ENCODE measurements around the gene GNAI3.

- TF ChIP-seq POLR2A (IDR thresholded peaks at IDR 0.05) (no peak), CTCF (IDR thresholded peaks at IDR 0.05) (no peak)
Measured at GRCh38 chr1:109508873-109509175, 39.6 kb upstream of the GNAI3 start.

Measured in heart left ventricle (tissue), 13 donors.